A673 (cell line): ENCODE measurements around the gene SMYD3. TPM values are rescaled to one million over a fixed set of nuclear protein-coding genes. Genes with fewer than 3 reads are reported as not detected.

ENCODE experiments used
- BruUV-seq: library from RNA; stranded (reverse); fragments of 400-500 nt; replicated peaks from 2 replicates; lab custom pipeline; 2021; lab: Mats Ljungman, UMichigan
- CTCF ChIA-PET: fragments of 300-600 bp; sonication (Branson Sonifier 250); formaldehyde crosslinking; loops from one replicate; lab custom pipeline; 2022; ENCODE audit warnings: antibody characterized with exemption; lab: Charles Lee
- POLR2A ChIA-PET: fragments of 300-600 bp; sonication (Branson Sonifier 250); formaldehyde crosslinking; loops from one replicate; lab custom pipeline; 2022; ENCODE audit warnings: antibody characterized with exemption; ENCODE audit not compliant: low non-redundant PET; lab: Charles Lee
- DNase-seq: peaks from one replicate; pipeline ENCODE4 v3.0.0-alpha.2; 2015; ENCODE audit warnings: low spot score
- H3K27ac ChIP-seq: fragments of 200-600 bp; sonication (generic); 2 replicates; pipeline ENCODE4 v1.5.1; 2016; ENCODE audit warnings: mixed run types, low read depth, mild to moderate bottlenecking, mixed read lengths, antibody characterized with exemption, low read length; ENCODE audit not compliant: poor library complexity, severe bottlenecking
- H3K27me3 ChIP-seq: fragments of 200-600 bp; sonication (generic); replicated peaks from 2 replicates; pipeline ENCODE4 v1.6.1; 2017; ENCODE audit warnings: mixed run types, low read depth, mild to moderate bottlenecking, mixed read lengths, antibody characterized with exemption, low read length; ENCODE audit not compliant: insufficient read depth, poor library complexity
- H3K36me3 ChIP-seq: fragments of 200-600 bp; sonication (generic); 2 replicates; pipeline ENCODE4 v1.6.1; 2016; ENCODE audit warnings: mixed run types, mild to moderate bottlenecking, mixed read lengths, antibody characterized with exemption, low read length; ENCODE audit not compliant: insufficient read depth, poor library complexity, severe bottlenecking
- H3K4me1 ChIP-seq: fragments of 200-600 bp; sonication (generic); 2 replicates; pipeline ENCODE4 v1.6.1; 2017; ENCODE audit warnings: mixed run types, mild to moderate bottlenecking, mixed read lengths, antibody characterized with exemption, low read length; ENCODE audit not compliant: insufficient read depth, poor library complexity, severe bottlenecking
- H3K4me3 ChIP-seq: fragments of 200-600 bp; sonication (generic); 2 replicates; pipeline ENCODE4 v1.5.1; 2016; ENCODE audit warnings: low read depth, mixed run types, mild to moderate bottlenecking, mixed read lengths, low read length; ENCODE audit not compliant: poor library complexity, severe bottlenecking
- H3K9me3 ChIP-seq: fragments of 200-600 bp; sonication (generic); 2 replicates; pipeline ENCODE4 v1.6.1; 2016; ENCODE audit warnings: mixed run types, low read depth, mild to moderate bottlenecking, mixed read lengths, antibody characterized with exemption, low read length; ENCODE audit not compliant: poor library complexity, severe bottlenecking
- EZH2 ChIP-seq: fragments of 200-600 bp; sonication (generic); IDR thresholded peaks from 2 replicates; pipeline ENCODE4 v1.6.1; 2017; ENCODE audit warnings: borderline replicate concordance, low read depth, mild to moderate bottlenecking, mixed read lengths, antibody characterized with exemption, low read length; ENCODE audit not compliant: poor library complexity, severe bottlenecking
- intact Hi-C: fragments of 100-400 bp; cut with micrococcal nuclease; formaldehyde crosslinking; loops from one replicate; pipeline ENCODE4 v1.10.0; 2022; ENCODE audit not compliant: unreplicated experiment
- total RNA-seq: library from RNA; stranded (reverse); gene quantifications from 2 replicates; pipeline ENCODE4 v1.2.3, GENCODE V29; 2021
- TF ChIP-seq, protein P1 (sequence below): fragments of 300-800, 200-600 bp; sonication (generic); conservative IDR thresholded peaks from 2 replicates; pipeline ENCODE4 v1.5.1; 2017; ENCODE audit warnings: low read depth, mild to moderate bottlenecking, antibody characterized with exemption, low read length, moderate library complexity, mixed read lengths

Gene SMYD3
- total RNA-seq, 1 experiment from 2014 or later, result 29.0 TPM

GRCh38 chr1:245749053-245749452 lies 758.0 kb downstream of the SMYD3 start:
- H3K4me1 ChIP-seq, result no peaks in the 10 kb centered on the region
- no peaks in the 10 kb centered on the region for H3K36me3 ChIP-seq
- TF ChIP-seq, protein P1, sequence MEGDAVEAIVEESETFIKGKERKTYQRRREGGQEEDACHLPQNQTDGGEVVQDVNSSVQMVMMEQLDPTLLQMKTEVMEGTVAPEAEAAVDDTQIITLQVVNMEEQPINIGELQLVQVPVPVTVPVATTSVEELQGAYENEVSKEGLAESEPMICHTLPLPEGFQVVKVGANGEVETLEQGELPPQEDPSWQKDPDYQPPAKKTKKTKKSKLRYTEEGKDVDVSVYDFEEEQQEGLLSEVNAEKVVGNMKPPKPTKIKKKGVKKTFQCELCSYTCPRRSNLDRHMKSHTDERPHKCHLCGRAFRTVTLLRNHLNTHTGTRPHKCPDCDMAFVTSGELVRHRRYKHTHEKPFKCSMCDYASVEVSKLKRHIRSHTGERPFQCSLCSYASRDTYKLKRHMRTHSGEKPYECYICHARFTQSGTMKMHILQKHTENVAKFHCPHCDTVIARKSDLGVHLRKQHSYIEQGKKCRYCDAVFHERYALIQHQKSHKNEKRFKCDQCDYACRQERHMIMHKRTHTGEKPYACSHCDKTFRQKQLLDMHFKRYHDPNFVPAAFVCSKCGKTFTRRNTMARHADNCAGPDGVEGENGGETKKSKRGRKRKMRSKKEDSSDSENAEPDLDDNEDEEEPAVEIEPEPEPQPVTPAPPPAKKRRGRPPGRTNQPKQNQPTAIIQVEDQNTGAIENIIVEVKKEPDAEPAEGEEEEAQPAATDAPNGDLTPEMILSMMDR, result no peak
- TF ChIP-seq EZH2, result no peak
- H3K27ac ChIP-seq, result no peak overlapping the region
- H3K4me3 ChIP-seq, result no peak overlapping the region
- no TSS peak for BruUV-seq
- no peaks in the 10 kb centered on the region for H3K9me3 ChIP-seq
- intact Hi-C loops, result no loop called here
- ChIA-PET CTCF (no interaction called here), POLR2A (no interaction called here)
- no peak for DNase-seq
- H3K27me3 ChIP-seq, result no peaks in the 10 kb centered on the region

- BruUV-seq, result no TSS peak
- no peak overlapping the region for H3K27ac ChIP-seq
- H3K27me3 ChIP-seq, result no peaks in the 10 kb centered on the region
- H3K4me1 ChIP-seq, result no peaks in the 10 kb centered on the region
- H3K36me3 ChIP-seq, result no peaks in the 10 kb centered on the region
- no peaks in the 10 kb centered on the region for H3K9me3 ChIP-seq
- CTCF ChIA-PET, result no interaction called here
- TF ChIP-seq, protein P1, result no peak
- no peak for TF ChIP-seq EZH2
- DNase-seq, result no peak
- POLR2A ChIA-PET, result no interaction called here
- intact Hi-C loops, result no loop called here
- H3K4me3 ChIP-seq, result no peak overlapping the region
Measured at GRCh38 chr1:245748646-245749045, 758.4 kb downstream of the SMYD3 start.

DNA sequence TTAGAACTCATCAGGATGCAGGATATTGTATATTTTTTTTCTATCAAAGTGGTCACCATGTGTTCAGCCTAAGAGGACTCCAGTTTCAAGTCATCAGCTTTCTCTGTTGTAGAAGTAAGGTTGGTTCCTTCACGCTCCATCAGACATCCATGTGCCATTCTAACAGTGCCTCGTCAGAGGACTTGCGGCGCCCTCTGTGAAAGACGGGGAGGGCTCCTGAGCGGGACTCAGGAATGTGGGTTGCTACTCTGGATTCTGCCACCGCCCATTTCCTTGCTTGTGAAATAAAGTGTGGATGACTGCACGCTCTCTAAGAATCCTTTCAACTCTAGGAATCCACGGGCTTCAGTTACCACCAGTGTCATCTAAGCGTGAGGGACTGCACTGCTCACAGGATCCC lies 758.8 kb downstream of the SMYD3 start:
- intact Hi-C loops, result no loop called here
- Histone ChIP-seq H3K9me3 (no peaks in the 10 kb centered on the region), H3K4me1 (no peaks in the 10 kb centered on the region), H3K27me3 (no peaks in the 10 kb centered on the region), H3K27ac (no peak overlapping the region), H3K4me3 (no peak overlapping the region), H3K36me3 (no peaks in the 10 kb centered on the region)
- BruUV-seq, result no TSS peak
- TF ChIP-seq, protein P1, result no peak
- TF ChIP-seq EZH2, result no peak
- POLR2A ChIA-PET, result no interaction called here
- DNase-seq, result no peak
- CTCF ChIA-PET, result no interaction called here
